Raji (cell line): Measurements from ENCODE around the gene IFNLR1.

Experiments used
- POLR2A ChIP-seq: IDR thresholded peaks from 2 replicates; pipeline ENCODE4 v1.6.1; 2011; ENCODE audit warnings: low read depth, low read length, control low read depth; ENCODE audit not compliant: insufficient read depth

Gene IFNLR1

GRCh38 chr1:24210195-24210627 is 23.1 kb upstream of the IFNLR1 start:
- TF ChIP-seq POLR2A = no peak

DNA sequence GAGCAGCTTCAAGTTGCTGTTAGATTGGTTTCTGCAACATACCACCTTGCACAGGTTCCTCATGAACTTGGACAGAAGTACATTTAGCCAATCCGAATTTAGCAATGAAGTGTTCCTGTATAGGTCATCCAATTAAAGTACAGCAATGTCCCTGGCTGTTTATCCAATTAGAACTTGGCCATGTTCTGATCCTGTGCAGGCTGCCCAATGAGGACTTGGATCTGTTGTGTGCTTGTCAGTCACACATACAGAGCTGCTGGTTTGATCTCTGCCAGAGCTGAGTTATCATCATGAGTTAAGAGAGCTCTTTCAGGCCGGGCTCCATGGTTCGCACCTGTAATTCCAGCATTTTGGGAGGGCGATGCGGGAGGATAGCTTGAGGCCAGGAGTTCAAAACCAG is 22.0 kb upstream of the IFNLR1 start:
- TF ChIP-seq POLR2A = no peak

DNA sequence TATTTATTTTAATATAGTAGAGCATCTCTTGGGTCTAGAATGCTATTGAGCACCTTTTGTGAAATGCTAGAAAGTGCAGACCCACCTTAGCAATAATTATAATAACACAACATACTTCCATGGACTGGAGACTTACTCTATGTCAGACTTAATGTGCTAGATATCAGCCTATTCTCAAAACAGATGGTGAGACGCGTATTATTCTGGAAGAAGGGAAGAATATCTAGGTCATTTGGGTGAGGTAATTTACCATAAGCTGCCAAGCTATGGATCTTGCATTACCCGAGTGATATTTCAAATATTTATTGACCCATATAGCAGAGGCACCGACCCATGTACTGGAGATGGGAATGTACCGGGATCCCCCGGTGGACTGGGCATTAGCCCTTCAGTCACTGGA is 20.6 kb upstream of the IFNLR1 start:
- no peak for TF ChIP-seq POLR2A

DNA sequence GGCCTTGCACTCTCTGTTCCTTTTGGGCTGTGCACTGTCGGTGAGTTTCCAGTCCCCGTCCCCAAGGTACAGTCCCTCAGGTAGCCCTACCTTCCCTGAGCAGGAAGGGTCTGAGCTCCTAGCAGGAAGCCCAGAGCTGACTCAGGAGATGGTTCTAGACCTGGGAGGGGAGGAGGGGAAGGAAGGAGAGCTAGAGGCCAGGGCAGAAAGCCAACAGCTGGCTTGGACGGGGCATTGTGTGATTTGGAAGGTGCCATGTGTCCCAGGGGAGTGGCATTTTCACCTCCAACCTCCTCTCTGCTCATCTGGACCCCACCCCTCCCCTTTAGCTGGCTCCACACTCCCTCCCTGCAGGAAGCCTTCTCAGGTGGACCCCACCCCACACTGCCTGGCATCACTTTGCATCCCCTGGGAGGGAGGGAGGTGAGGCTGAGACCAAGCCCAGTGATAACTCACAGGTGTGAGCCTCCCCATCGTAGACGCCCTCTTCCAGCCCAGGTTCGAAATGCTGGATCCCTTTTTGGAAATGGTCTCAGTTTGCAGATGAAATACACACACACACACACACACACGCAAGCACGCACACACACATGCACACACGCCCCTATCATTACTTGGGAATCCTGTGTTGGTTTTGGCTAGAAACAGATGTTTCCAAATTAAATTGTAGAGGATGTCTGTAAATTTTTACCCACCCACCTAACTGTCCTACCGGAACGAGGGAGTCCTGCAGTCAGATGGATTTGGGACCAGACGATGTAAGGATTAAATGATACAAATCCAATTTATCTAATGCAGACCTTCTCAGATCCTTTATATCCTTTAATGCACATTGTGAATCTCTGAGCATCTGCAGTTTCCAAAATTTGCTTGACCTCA is 19.7 kb upstream of the IFNLR1 start:
- no peak for TF ChIP-seq POLR2A

GRCh38 chr1:24206083-24206464 is 19.0 kb upstream of the IFNLR1 start:
- TF ChIP-seq POLR2A = no peak

GRCh38 chr1:24205345-24206082 is 18.4 kb upstream of the IFNLR1 start:
- no peak for TF ChIP-seq POLR2A

GRCh38 chr1:24204116-24204515 is 17.0 kb upstream of the IFNLR1 start:
- no peak for TF ChIP-seq POLR2A

GRCh38 chr1:24203404-24203803 is 16.3 kb upstream of the IFNLR1 start:
- no peak for TF ChIP-seq POLR2A

DNA sequence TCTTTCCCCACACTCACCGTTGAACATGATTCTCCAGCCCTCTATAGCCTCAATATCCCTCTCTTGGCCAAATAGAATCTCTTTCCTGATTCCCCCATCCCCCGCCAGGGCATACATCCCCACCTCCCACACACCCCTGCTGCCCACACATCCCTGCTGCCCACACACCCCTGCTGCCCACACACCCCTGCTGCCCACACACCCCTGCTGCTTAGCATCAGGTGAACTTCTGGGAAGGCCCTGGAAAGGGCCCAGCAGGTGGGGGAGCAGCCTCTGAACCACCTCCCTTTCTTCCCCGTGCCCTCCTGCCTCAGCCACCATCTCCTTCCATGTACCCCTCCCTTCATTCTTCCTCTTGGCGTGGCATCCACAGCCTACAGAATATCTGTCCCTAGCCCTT is 15.9 kb upstream of the IFNLR1 start:
- no peak for TF ChIP-seq POLR2A

DNA sequence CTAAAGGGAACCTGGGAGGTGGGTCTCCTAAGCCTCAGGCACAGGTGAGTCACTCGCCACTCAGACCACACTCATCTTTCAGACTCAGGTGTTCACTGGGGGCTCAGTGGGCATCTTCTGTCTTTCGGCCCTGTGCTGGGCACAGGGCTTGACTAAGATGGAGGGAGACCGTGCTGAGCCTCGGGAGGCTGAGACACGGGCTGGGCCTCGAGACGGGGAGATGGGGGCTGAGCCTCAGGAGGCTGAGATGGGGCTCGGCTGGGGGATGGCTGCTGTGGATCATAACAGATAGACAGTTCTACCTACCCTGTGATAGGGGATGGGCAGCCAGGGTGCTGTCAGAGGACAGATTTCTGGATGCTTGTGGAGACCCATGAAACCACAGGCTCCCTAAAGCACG is 15.5 kb upstream of the IFNLR1 start:
- TF ChIP-seq POLR2A = no peak

DNA sequence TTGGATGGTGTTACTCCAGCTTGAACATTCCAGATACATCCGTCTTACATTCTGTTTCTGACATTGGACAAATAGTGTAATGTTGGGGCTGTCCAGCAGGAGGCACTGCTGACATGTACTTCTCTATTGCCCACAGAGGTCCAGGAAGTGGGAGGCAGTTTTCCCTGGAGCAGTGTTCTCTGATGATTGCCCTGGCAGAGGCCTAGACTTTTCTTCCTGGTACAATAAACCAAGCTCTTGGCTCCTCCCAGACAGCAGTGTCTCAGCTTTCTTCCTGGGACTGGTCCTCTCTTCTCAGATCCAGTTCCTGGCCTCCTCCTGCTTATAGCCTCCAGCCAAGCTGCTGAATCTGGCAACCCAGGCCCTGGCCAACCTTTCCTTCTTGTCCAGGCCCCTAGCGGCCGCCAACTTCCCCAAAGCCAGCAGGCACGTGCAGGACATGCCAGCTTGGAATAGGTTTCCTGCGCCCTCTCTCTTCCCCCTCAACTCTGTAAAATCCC is 14.9 kb upstream of the IFNLR1 start:
- TF ChIP-seq POLR2A = no peak

GRCh38 chr1:24199291-24199900 is 12.3 kb upstream of the IFNLR1 start:
- no peak for TF ChIP-seq POLR2A

DNA sequence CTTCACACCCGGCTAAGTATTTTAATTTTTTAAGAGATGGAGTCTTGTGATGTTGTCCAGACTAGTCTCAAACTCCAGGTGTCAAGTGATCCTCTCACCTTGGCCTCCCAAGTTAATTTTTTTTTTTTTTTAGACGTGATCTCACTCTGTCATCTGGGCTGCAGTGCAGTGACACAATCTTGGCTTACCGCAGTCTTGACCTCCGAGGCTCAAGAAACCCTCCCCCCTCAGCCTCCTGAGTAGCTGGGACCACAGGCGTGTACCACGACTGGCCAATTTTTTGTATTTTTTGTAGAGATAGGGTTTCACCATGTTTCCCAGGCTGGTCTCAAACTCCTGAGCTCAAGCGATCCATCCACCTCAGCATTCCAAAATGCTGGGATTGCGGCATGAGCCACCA is 11.7 kb upstream of the IFNLR1 start:
- TF ChIP-seq POLR2A = no peak

DNA sequence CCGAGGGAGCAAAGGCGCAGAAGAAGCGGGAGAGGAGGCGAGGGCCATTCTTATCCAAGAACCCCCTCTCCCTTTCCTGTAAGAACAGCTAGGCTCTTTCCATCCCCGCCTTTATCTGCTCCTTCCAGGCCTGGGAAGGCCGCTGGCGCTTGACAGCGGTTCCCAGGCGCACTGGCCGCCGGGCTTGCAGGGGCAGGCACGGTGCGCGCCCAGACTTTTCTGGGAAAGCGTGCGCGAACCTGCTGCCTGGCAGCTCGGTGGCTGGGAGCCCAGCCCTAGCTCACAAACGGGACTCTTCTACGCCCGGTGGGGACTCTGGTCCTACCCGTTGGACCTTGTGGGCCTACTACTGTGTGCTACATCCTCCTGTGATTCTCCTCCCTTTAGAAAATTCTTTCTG is 8.8 kb upstream of the IFNLR1 start:
- TF ChIP-seq POLR2A = no peak

- no peak for TF ChIP-seq POLR2A
Measured at GRCh38 chr1:24195136-24195535, 8.0 kb upstream of the IFNLR1 start.

GRCh38 chr1:24193046-24193445 is 6.0 kb upstream of the IFNLR1 start:
- TF ChIP-seq POLR2A = 0 out of 2 replicates have a peak, but pooled peaks have one; percentile 14

DNA sequence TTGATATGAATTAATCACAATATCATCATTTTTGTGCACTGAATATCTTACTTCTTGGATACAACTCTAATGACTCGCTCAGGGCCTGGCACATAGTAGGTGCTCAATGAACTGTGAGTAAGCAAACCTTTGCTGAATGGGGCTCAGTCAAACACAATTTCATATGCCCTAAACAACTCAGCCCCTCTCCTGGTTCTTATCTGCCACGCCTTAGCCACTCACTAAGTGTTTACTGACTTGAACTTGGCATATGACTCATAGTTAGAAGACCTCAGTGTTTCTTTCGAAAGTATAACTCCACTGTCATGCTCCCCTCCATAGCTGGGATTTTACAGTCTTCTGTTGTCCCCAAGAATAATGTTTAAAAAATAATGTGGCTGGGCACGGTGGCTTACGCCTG is 4.8 kb upstream of the IFNLR1 start:
- TF ChIP-seq POLR2A = no peak
